ENCODE measurements around the gene PPA1. TPM values are rescaled to one million over a fixed set of nuclear protein-coding genes. Genes with fewer than 3 reads are reported as not detected.

Gene PPA1
- total and polyA plus RNA-seq, 2 donors (not counting 1 experiment from before 2014, with no cell fraction given), result 28.6 to 40.6 TPM

DNA sequence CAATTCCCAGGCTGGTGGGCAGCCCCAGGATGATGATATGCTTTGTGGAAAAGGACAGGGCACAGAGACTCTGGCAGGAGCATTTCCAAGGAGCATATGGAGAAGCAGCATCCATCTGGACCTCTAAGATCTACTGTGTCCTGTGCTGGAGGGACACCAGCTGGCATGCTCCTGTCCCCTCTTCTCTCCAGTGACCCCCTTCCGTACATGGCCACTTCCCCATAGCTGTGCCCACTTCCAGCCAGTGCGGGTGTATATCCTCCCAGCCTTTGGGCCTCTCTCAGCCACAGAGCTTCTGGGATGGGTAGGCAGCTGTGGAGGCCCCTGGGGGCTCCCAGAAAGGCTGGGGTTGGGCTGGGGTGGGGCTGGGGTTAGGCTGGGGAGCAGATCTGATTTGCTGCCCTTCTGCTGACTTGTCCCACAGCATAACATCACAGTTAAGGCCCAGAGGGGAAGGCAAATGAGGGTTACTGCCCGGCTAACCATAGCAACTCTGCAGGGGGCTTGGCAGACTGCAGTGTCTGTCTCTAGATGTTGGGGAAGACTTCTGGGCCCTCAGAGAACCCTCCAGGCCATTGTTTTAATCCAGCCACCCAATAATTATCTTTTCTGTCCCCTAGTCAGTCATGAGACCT, 44.3 kb upstream of the PPA1 start:
- no peak overlapping the region for H3K4me3 ChIP-seq (ENCODE audit: control extremely low read depth in 1 of 5, extremely low read depth in 1 of 5, insufficient read depth in 1 of 5, low read depth in 2 of 5, low read length in 4 of 5)
- no peaks in the 10 kb centered on the region for H3K36me3 ChIP-seq (replicated peaks in 1 of 2; ENCODE audit: control extremely low read depth in 1 of 2, control insufficient read depth in 1 of 2, extremely low read depth in 1 of 2, insufficient read depth in 2 of 2, low read length in 1 of 2)
- no peak overlapping the region for H2AFZ ChIP-seq (ENCODE audit: insufficient read depth, low read depth, low read length, poor library complexity, severe bottlenecking)
- Mint-ChIP-seq H3K27ac (no peak overlapping the region), H3K27me3 (peaks cover 9% of the 10 kb centered on the region), H3K9me3 (ENCODE audit: insufficient read depth) (peaks cover 2% of the 10 kb centered on the region), H3K4me1 (peaks cover 11% of the 10 kb centered on the region), H3K4me3 (no peak overlapping the region)
- TF ChIP-seq CTCF (IDR thresholded peaks at IDR 0.05), result no peak
- no peak for TF ChIP-seq EZH2 (IDR thresholded peaks at IDR 0.05; ENCODE audit: borderline replicate concordance, insufficient read depth, low read depth, low read length, poor library complexity, severe bottlenecking)
- H3K27me3 ChIP-seq (replicated peaks in 1 of 4; ENCODE audit: control extremely low read depth in 1 of 4, control insufficient read depth in 3 of 4, insufficient read depth in 4 of 4, low read length in 3 of 4), result peaks cover 0 to 6% (median 5%) of the 10 kb centered on the region in 4 experiments
- H3K9ac ChIP-seq (ENCODE audit: low read length), result no peak overlapping the region
- H4K20me1 ChIP-seq (ENCODE audit: control insufficient read depth, insufficient read depth, low read length, poor library complexity, severe bottlenecking), result no peaks in the 10 kb centered on the region
- DNase-seq (no peak), ATAC-seq (ENCODE audit: low read depth) (no peak)
- H3K9me3 ChIP-seq (ENCODE audit: control extremely low read depth in 1 of 3, control insufficient read depth in 2 of 3, insufficient read depth in 1 of 3, low read length in 2 of 3), result peaks cover 0 to 3% (median 0%) of the 10 kb centered on the region in 3 donors
- no peak overlapping the region for H3K4me2 ChIP-seq (replicated peaks; ENCODE audit: low read depth, low read length, poor library complexity, severe bottlenecking)
- no peaks in the 10 kb centered on the region for H3K79me2 ChIP-seq (ENCODE audit: control insufficient read depth, insufficient read depth, low read length)
- intact Hi-C loops (cut with micrococcal nuclease), result no loop called here
- ChIA-PET CTCF (interaction anchor here (16.5 kb wide), 1 partner anchor 87 kb away, joined by 185 read pairs; no protein-coding TSS in a partner anchor), POLR2A (no interaction called here)
- H3K27ac ChIP-seq (ENCODE audit: low read length in 2 of 2), result no peak overlapping the region
- peaks cover 5 to 9% of the 10 kb centered on the region in 2 donors for H3K4me1 ChIP-seq (ENCODE audit: control insufficient read depth in 2 of 2, insufficient read depth in 2 of 2, low read length in 2 of 2)
- WGBS (ENCODE audit: insufficient coverage), result 30% methylated on average over 2 of the region's 3 CpGs

- ChIA-PET CTCF (interaction anchor here (16.5 kb wide), 1 partner anchor 90 kb away, joined by 185 read pairs; no protein-coding TSS in a partner anchor), POLR2A (no interaction called here)
- WGBS (ENCODE audit: insufficient coverage), result 86% methylated on average over 1 of the region's 2 CpGs
- Histone ChIP-seq H3K9ac (ENCODE audit: low read length) (no peak overlapping the region), H3K4me3 (ENCODE audit: control extremely low read depth in 1 of 5, extremely low read depth in 1 of 5, insufficient read depth in 1 of 5, low read depth in 2 of 5, low read length in 4 of 5) (no peak overlapping the region), H3K36me3 (replicated peaks in 1 of 2; ENCODE audit: control extremely low read depth in 1 of 2, control insufficient read depth in 1 of 2, extremely low read depth in 1 of 2, insufficient read depth in 2 of 2, low read length in 1 of 2) (no peaks in the 10 kb centered on the region), H2AFZ (ENCODE audit: insufficient read depth, low read depth, low read length, poor library complexity, severe bottlenecking) (no peak overlapping the region), H3K4me1 (ENCODE audit: control insufficient read depth in 2 of 2, insufficient read depth in 2 of 2, low read length in 2 of 2) (peaks cover 6 to 11% of the 10 kb centered on the region in 2 donors), H3K9me3 (ENCODE audit: control extremely low read depth in 1 of 3, control insufficient read depth in 2 of 3, insufficient read depth in 1 of 3, low read length in 2 of 3) (peaks cover 0 to 3% (median 0%) of the 10 kb centered on the region in 3 donors), H3K79me2 (ENCODE audit: control insufficient read depth, insufficient read depth, low read length) (no peaks in the 10 kb centered on the region), H3K4me2 (replicated peaks; ENCODE audit: low read depth, low read length, poor library complexity, severe bottlenecking) (no peak overlapping the region), H3K27ac (ENCODE audit: low read length in 2 of 2) (no peak overlapping the region), H4K20me1 (ENCODE audit: control insufficient read depth, insufficient read depth, low read length, poor library complexity, severe bottlenecking) (no peaks in the 10 kb centered on the region), H3K27me3 (replicated peaks in 1 of 4; ENCODE audit: control extremely low read depth in 1 of 4, control insufficient read depth in 3 of 4, insufficient read depth in 4 of 4, low read length in 3 of 4) (no peaks in the 10 kb centered on the region)
- TF ChIP-seq CTCF (IDR thresholded peaks at IDR 0.05) (no peak), EZH2 (IDR thresholded peaks at IDR 0.05; ENCODE audit: borderline replicate concordance, insufficient read depth, low read depth, low read length, poor library complexity, severe bottlenecking) (no peak)
- DNase-seq (no peak), ATAC-seq (ENCODE audit: low read depth) (no peak)
- Mint-ChIP-seq H3K4me1 (peaks cover 15% of the 10 kb centered on the region), H3K4me3 (no peak overlapping the region), H3K27ac (no peak overlapping the region), H3K27me3 (no peaks in the 10 kb centered on the region), H3K9me3 (ENCODE audit: insufficient read depth) (peaks cover 2% of the 10 kb centered on the region)
- intact Hi-C loops (cut with micrococcal nuclease), result no loop called here
Observed at GRCh38 chr10:70274643-70275042, 41.4 kb upstream of the PPA1 start.

Measured in B cell (primary cell).